ENCODE results near the gene PAPOLA.

DNA sequence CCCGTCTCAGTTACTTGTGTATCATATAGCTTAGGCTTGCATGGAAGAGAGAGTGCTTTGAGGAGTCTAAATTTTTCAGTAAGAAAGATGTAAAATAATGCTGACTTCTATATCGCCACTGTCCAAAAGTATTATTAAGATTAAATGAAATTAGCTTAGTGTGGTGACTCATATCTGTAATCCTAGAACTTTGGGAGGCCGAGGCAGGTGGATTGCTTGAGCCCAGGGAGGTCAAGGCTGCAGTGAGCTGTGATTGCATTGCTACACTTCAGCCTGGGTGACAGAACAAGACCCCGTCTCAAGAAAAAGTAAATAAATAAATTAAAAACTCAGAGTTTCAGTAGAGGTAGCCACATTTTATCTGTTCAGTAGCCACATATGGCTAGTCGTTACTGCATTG, 23.3 kb downstream of the PAPOLA start:
- TF ChIP-seq, protein P1, sequence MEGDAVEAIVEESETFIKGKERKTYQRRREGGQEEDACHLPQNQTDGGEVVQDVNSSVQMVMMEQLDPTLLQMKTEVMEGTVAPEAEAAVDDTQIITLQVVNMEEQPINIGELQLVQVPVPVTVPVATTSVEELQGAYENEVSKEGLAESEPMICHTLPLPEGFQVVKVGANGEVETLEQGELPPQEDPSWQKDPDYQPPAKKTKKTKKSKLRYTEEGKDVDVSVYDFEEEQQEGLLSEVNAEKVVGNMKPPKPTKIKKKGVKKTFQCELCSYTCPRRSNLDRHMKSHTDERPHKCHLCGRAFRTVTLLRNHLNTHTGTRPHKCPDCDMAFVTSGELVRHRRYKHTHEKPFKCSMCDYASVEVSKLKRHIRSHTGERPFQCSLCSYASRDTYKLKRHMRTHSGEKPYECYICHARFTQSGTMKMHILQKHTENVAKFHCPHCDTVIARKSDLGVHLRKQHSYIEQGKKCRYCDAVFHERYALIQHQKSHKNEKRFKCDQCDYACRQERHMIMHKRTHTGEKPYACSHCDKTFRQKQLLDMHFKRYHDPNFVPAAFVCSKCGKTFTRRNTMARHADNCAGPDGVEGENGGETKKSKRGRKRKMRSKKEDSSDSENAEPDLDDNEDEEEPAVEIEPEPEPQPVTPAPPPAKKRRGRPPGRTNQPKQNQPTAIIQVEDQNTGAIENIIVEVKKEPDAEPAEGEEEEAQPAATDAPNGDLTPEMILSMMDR (IDR thresholded peaks at IDR 0.05) = no peak
- TF ChIP-seq POLR2AphosphoS5 (IDR thresholded peaks at IDR 0.05) = no peak

All from gastroesophageal sphincter (tissue), 3 donors.